Transverse colon (tissue), 4 donors: ENCODE data around the gene SLF2. TPM values are rescaled to one million over a fixed set of nuclear protein-coding genes. Genes with fewer than 3 reads are reported as not detected.

Experiments
- DNase-seq: peaks from one replicate; pipeline ENCODE4 v3.0.0-alpha.2; 2019
- H3K27ac ChIP-seq, 4 donors: fragments of 200-600 bp; sonication (generic); 2 replicates each; pipeline ENCODE4 v1.5.1; 2016 to 2018; ENCODE audit warnings: inconsistent platforms in 4 of 4
- H3K27me3 ChIP-seq: fragments of 200-600 bp; sonication (generic); 2 replicates; pipeline ENCODE4 v1.5.1; 2017; ENCODE audit warnings: inconsistent platforms
- H3K36me3 ChIP-seq, 4 donors: fragments of 200-600 bp; sonication (generic); 2 replicates each; pipeline ENCODE4 v1.5.1; 2017 to 2019; ENCODE audit warnings: inconsistent platforms in 4 of 4
- H3K4me1 ChIP-seq, 4 donors: fragments of 200-600 bp; sonication (generic); 2 replicates each; pipeline ENCODE4 v1.5.1; 2017 to 2020; ENCODE audit warnings: inconsistent platforms in 4 of 4
- H3K4me3 ChIP-seq, 4 donors: fragments of 200-600 bp; sonication (generic); 1 replicate in 1 of 4; 2 replicates in 3 of 4; pipeline versions ENCODE4 v1.5.1 to v1.6.1; 2017 to 2019; ENCODE audit warnings: inconsistent platforms in 4 of 4
- H3K9me3 ChIP-seq, 2 donors: fragments of 200-600 bp; sonication (generic); 2 replicates each; pipeline ENCODE4 v1.5.1; 2017 to 2019; ENCODE audit warnings: inconsistent platforms in 2 of 2
- EP300 ChIP-seq: sonication (generic); formaldehyde crosslinking; IDR thresholded peaks from one replicate; pipeline ENCODE4 v1.6.1; 2017; ENCODE audit warnings: antibody characterized with exemption, low read depth
- POLR2A ChIP-seq: fragments of 450-650 bp; IDR thresholded peaks from one replicate; pipeline ENCODE4 v1.6.1; 2016; ENCODE audit warnings: antibody characterized with exemption, mild to moderate bottlenecking, moderate library complexity
- POLR2AphosphoS5 ChIP-seq, 3 donors: sonication (generic); formaldehyde crosslinking; IDR thresholded peaks; one replicate each; pipeline ENCODE4 v1.6.1; 2016; ENCODE audit warnings: antibody characterized with exemption in 3 of 3
- whole genome bisulfite sequencing, 2 donors: methylation state at CpG; one replicate each; pipeline ENCODE4 v1.1.5; 2018; ENCODE audit warnings: low coverage in 1 of 2; 5-methylcytosine and 5-hydroxymethylcytosine counted together
- in situ Hi-C, 4 donors: fragments of 200-750 bp; cut with MboI; loops; one replicate each; pipeline versions ENCODE4 v1.15.0 to v1.15.1; 2017; ENCODE audit warnings: low sequenced_read_pairs in 3 of 4, low pct_ligation_motif_present in 1 of 4, low pct_unique_long_range_greater_than_20kb in 1 of 4
- intact Hi-C: fragments of 100-400 bp; cut with DNase I; formaldehyde crosslinking; loops from one replicate; pipeline ENCODE4 v1.15.1; 2023; ENCODE audit warnings: low total_unique reads
- total RNA-seq, 4 donors: library from RNA; depleted of rRNA; stranded (reverse); fragments of >200 nt; gene quantifications; one replicate each; pipeline ENCODE4 v1.1.0, GENCODE V29; 2016
- TF ChIP-seq, protein P1 (sequence below), 5 experiments: fragments of 200-600 bp in 3 of 5; fragments of 450-650 bp in 2 of 5; sonication (generic) in 3 of 5; IDR thresholded peaks; 1 replicate in 2 of 5; 2 replicates in 3 of 5; pipeline ENCODE4 v1.5.1; 2016 to 2017; ENCODE audit warnings: antibody characterized with exemption in 5 of 5, inconsistent platforms in 3 of 5, mild to moderate bottlenecking in 2 of 5, moderate library complexity in 1 of 5

Gene SLF2
- total RNA-seq, 4 donors from 2014 or later: 25.4 to 55.1 (median 33.1) TPM

DNA sequence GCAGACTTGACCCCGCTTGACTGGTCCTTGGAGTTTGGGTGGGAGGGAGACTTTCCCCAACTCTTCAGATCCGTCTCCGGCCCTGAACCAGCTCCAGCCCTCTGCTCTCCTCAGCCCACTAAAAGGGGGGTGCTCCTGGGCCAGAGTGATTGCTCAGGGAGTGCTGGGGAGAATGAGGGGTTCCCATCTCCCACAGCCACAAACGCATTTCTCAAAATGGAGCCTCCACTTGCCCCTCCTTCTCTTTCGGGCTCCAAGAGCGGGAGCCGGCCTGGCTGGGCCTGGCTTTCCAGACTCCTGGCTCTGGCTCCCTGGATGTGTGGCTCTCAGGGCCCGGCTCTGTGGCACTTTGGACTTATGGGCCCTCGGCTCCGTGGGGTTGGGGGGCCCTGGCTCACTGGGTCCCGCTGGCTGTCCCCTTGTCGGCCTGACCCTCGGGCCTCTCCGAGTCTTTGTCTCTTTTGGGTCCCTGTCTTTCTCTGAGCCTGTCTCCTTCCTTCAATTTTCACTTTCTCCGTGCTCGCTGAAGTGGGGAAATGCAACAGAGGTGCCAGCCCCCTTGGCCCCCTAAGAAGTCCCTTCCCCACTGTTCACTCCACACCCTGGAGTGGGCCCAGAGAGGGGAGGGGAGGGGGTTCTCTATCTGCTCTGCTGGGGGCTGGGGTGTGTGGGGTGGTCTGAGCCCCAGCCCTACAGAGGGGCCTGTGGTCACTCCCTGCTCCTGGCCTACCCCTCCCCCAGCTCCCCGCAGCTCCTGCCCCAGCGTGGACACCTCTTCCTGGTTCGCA is 87.6 kb downstream of the SLF2 start:
- H3K4me3 ChIP-seq: peak overlapping the region; percentile 66 to 77 (median 72)
- H3K9me3 ChIP-seq: no peaks in the 10 kb centered on the region
- no peaks in the 10 kb centered on the region for H3K27me3 ChIP-seq
- peaks cover 14 to 49% (median 44%) of the 10 kb centered on the region in 4 donors for H3K4me1 ChIP-seq
- TF ChIP-seq POLR2A (no peak), EP300 (no peak), POLR2AphosphoS5 (IDR thresholded peaks at IDR 0.05) (no peak)
- TF ChIP-seq, protein P1, sequence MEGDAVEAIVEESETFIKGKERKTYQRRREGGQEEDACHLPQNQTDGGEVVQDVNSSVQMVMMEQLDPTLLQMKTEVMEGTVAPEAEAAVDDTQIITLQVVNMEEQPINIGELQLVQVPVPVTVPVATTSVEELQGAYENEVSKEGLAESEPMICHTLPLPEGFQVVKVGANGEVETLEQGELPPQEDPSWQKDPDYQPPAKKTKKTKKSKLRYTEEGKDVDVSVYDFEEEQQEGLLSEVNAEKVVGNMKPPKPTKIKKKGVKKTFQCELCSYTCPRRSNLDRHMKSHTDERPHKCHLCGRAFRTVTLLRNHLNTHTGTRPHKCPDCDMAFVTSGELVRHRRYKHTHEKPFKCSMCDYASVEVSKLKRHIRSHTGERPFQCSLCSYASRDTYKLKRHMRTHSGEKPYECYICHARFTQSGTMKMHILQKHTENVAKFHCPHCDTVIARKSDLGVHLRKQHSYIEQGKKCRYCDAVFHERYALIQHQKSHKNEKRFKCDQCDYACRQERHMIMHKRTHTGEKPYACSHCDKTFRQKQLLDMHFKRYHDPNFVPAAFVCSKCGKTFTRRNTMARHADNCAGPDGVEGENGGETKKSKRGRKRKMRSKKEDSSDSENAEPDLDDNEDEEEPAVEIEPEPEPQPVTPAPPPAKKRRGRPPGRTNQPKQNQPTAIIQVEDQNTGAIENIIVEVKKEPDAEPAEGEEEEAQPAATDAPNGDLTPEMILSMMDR (IDR thresholded peaks at IDR 0.05): no peak
- H3K36me3 ChIP-seq: peaks cover 0 to 9% (median under 1%) of the 10 kb centered on the region in 4 donors
- in situ Hi-C loops: no loop called here
- 22% methylated on average over 19 of the region's 19 CpGs; no CpG with 5 or more reads in 1 of the 2 donors for WGBS, 2 donors
- intact Hi-C loops: no loop called here
- DNase-seq: peak; percentile 25
- H3K27ac ChIP-seq: peak overlapping the region; percentile 94 to 98 (median 97)

DNA sequence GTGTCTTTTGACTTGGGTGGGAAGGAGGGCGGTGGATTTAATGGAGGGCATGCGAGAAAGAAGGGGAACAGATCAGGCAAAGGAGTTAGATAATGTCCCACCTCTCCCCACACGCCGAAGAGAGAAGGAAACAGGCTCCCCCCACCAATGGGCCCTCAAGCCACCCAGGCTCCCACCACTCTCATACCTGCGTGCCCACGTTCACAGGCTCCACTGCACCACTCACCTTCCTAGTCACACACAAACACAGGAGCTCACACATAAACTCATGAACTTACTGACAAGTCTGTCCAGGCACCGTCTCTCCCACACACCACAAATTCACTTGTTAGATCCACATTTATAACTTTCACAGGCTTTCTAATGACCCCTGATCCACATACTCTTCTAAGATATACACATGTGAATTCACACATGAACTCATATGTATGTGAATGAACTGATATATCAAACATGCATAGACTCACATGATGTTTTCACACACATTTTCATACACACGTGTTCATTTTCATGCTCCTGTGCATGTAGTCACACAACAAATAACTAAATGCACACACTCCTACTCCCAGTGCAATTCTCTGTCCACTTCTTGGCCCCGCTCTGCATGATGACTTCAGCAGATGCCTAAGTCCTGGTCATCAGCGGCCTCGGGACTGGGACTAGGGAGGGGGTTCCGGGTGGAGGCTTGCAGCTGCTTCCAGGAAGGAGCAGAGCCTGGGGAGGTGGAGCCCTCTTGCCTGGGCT is 88.3 kb downstream of the SLF2 start:
- H3K4me3 ChIP-seq: peak overlapping the region in 3 of 4 donors; percentile 66 to 77 (median 68)
- H3K9me3 ChIP-seq: no peaks in the 10 kb centered on the region
- TF ChIP-seq, protein P1 (IDR thresholded peaks at IDR 0.05): no peak
- TF ChIP-seq POLR2AphosphoS5 (IDR thresholded peaks at IDR 0.05) (peak; percentile 90 to 94 (median 92)), POLR2A (peak; percentile 62)
- H3K36me3 ChIP-seq: peaks cover 0 to 15% (median 4%) of the 10 kb centered on the region in 4 donors
- H3K27ac ChIP-seq: peak overlapping the region; percentile 94 to 98 (median 97)
- 31 to 44% methylated on average over 9 to 12 of the region's 12 CpGs for WGBS, 2 donors
- H3K27me3 ChIP-seq: no peaks in the 10 kb centered on the region
- DNase-seq: peak; percentile 81
- peaks cover 14 to 49% (median 44%) of the 10 kb centered on the region in 4 donors for H3K4me1 ChIP-seq
- in situ Hi-C loops (no loop called here), intact Hi-C loops (no loop called here)

DNA sequence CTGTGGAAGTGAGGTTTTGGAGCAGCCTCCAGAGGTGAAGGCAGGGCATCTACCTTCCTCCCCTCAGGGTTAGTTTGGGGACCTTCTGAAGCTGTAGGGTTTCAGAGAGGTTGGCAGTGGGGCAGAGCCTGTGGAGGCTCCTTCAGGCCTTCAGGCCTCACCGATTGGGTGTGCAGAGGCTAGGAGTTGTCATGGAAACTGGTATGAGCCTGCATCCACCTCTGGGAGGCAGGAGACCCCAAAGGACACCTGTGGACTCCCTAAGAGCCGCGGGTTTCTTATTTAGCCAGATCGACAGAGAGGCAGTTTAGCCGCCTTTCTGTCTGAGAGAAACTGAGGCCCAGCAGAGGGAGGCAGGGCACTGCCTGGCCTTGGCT is 88.9 kb downstream of the SLF2 start:
- no peak for TF ChIP-seq EP300
- TF ChIP-seq, protein P1 (IDR thresholded peaks at IDR 0.05): no peak
- no peak for TF ChIP-seq POLR2AphosphoS5 (IDR thresholded peaks at IDR 0.05)
- no peak for TF ChIP-seq POLR2A
- intact Hi-C loops (no loop called here), in situ Hi-C loops (no loop called here)
- 75% methylated on average over 5 of the region's 5 CpGs; no CpG with 5 or more reads in 1 of the 2 donors for WGBS, 2 donors
- Histone ChIP-seq H3K36me3 (peaks cover 0 to 15% (median 5%) of the 10 kb centered on the region in 4 donors), H3K9me3 (no peaks in the 10 kb centered on the region), H3K27ac (peak overlapping the region; percentile 94 to 98 (median 97)), H3K27me3 (no peaks in the 10 kb centered on the region), H3K4me1 (peaks cover 10 to 43% (median 38%) of the 10 kb centered on the region in 4 donors), H3K4me3 (peak overlapping the region in 1 of 4 donors; percentile 30)
- DNase-seq: no peak

DNA sequence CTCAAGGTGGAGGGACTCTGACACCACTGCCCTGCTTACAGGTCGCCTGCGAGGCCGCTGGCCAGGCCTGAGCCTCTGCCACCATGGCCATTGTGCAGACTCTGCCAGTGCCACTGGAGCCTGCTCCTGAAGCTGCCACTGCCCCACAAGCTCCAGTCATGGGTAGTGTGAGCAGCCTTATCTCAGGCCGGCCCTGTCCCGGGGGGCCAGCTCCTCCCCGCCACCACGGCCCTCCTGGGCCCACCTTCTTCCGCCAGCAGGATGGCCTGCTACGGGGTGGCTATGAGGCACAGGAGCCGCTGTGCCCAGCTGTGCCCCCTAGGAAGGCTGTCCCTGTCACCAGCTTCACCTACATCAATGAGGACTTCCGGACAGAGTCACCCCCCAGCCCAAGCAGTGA is 89.7 kb downstream of the SLF2 start:
- H3K4me1 ChIP-seq: peaks cover 11 to 49% (median 34%) of the 10 kb centered on the region in 4 donors
- no peaks in the 10 kb centered on the region for H3K27me3 ChIP-seq
- peak overlapping the region; percentile 94 to 98 (median 97) for H3K27ac ChIP-seq
- H3K4me3 ChIP-seq: no peak overlapping the region
- peaks cover 0 to 15% (median 5%) of the 10 kb centered on the region in 4 donors for H3K36me3 ChIP-seq
- WGBS, 2 donors: 80% methylated on average over 4 of the region's 11 CpGs; no CpG with 5 or more reads in 1 of the 2 donors
- TF ChIP-seq, protein P1 (IDR thresholded peaks at IDR 0.05): no peak
- TF ChIP-seq POLR2AphosphoS5 (IDR thresholded peaks at IDR 0.05): no peak
- TF ChIP-seq EP300: no peak
- TF ChIP-seq POLR2A: no peak
- H3K9me3 ChIP-seq: no peaks in the 10 kb centered on the region
- DNase-seq: no peak
- in situ Hi-C loops: no loop called here
- intact Hi-C loops: no loop called here
